Daoy (cell line): ENCODE results near the gene WDR48. TPM values are rescaled to one million over a fixed set of nuclear protein-coding genes. Genes with fewer than 3 reads are reported as not detected.
"Not testable (repeated sequence)": the region's sequence is repeated elsewhere in the genome, so short reads cannot be mapped to it uniquely, and the experiment has no call there.

ENCODE experiments used
- DNase-seq: peaks from one replicate; pipeline ENCODE4 v3.0.0-alpha.2; 2015; ENCODE audit warnings: low read depth
- total RNA-seq: library from RNA; depleted of rRNA; stranded (reverse); fragments of >200 nt; shearing (Covaris generic); gene quantifications from 2 replicates; pipeline ENCODE4 v1.2.3, GENCODE V29; 2014; rRNA removed

WDR48 gene
- total RNA-seq = 25.7 and 30.9 TPM in 2 replicates

GRCh38 chr3:39051649-39052561 lies at the start of gene WDR48, which contains the start of gene SCN11A:
TSS of gene WDR48 (plus strand) at chr3:39052016. CDS start at chr3:39052026, 10 bp downstream.
TSS of gene SCN11A (minus strand) at chr3:39051944. CDS start at chr3:38950362, 101,582 bp downstream.
- peak; percentile 92 for DNase-seq

DNA sequence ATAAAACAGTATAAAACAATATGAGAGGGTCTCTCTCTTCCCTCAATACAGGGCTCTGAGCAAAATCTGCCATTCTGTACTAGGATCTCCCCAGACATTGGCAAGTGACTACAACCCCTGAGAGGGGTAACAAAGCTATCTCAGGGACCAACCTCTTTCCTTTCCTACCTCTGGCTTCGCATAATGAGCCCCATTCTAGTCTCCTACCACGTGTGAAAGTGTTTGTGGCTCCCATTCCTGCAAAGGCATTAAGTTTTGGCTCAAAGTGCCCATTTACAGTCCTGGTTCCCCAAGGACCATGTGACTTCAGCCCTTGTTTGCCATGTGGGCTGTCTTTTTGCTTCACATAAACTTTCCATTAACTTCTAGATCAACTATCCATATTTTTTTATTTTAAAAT lies 46.5 kb upstream of the WDR48 start:
- no peak for DNase-seq

DNA sequence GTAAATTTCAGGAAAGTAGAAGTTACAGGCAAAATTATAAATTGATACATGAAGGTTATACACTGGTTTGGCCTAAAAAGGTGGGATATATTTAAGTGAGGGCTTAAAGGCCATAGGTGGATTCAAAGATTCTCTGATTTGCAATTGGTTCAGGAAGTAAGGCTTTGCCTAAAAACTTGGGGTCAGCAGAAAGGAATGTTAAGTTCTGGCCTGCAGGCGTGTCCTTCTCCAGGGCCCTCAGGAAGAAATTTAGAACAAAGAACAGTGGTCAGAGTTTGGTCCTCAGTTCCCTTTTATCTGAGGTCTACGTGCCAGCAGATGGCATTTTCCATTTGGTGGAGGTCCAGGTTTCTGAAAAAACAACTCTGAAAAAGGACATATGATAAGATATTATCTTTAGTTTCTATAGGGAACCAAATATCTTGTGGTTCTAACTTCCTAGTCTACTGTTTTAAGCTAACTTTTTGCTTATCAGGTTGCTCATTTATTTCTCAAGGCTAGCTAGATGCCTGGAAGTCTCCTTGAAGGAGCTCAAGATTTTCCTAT lies 40.6 kb upstream of the WDR48 start:
- no peak for DNase-seq

DNA sequence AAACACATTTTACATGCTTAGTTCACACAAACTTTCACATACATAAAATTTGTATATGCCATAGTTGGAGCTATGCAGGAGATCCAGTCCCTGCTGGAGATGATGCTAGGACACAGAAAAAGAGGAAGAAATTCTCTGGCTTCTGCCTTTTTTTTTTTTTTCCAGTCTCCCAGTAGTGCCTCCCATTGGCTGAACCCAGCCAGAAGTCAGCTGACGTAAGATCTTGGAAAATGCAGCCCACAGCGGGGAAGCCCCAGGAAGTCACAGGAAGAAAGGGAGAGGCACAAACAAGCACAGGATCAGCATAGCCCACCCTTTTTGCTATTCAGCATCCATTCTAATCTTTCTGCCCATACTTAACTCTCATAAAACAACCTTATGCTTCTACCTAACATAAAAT lies 38.5 kb upstream of the WDR48 start:
- peak; percentile 33 for DNase-seq

DNA sequence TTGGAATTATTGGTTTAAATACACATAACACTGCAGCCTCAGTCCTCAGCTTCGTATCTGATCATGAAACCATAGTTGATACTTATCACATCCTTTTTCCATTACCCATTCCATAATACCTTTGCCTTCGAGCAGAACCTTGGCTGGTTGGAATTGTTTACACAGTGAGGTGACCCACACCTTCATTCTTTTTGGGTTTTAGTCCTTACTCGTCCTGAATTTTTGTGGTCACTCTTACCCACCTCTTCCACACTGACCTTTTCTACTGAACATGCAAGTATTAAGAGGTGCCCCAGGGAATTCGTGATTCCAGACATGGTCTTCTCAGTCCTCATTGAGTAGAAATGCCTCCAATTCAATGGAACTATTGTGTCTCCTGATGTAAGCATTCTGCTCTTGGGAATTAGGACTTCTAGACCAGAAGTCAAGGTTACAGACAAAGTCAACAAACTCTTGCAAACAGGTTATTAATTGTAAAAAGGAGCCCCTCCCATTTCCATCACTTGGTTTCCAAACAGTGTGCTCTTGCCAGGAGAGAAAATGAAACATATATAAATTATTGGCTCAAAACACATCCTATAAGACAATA lies 37.8 kb upstream of the WDR48 start:
- no peak for DNase-seq

DNA sequence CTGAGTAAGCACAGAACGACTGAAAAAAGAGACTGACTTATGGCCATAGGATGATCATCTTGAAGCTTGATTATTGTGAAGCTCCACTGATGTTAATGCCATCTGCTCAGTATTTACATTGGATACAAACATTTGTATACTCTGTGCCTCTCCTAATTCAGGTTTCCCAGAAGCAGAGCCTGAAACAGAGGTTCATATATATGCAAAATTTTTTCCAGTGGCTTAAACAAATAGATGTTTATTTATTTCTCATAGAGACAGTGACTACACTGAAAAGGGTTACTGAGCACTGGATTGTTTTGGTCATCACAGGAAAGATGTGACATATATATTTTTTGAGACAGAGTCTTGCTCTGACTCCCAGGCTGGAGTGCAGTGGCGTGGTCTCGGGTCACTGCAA lies 36.4 kb upstream of the WDR48 start:
- no peak for DNase-seq

DNA sequence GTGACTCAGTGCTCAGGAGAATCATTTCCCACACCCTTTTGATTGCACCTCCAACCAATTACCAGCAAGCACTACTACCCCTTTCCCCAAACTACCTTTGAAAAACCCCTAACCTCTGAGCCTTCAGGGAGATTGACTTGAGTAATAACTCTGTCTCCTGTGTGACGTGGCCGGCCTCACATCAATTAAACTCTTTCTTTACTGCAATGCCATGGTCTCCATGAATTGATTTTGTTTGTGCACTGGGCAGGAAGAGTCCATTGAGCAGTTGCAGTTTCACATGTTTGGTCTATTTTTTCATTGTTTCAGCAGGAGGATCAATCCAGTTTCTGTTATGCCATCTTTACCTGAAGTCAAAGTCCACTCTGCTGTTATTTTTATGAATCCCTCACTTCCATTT lies 32.5 kb upstream of the WDR48 start:
- no peak for DNase-seq

DNA sequence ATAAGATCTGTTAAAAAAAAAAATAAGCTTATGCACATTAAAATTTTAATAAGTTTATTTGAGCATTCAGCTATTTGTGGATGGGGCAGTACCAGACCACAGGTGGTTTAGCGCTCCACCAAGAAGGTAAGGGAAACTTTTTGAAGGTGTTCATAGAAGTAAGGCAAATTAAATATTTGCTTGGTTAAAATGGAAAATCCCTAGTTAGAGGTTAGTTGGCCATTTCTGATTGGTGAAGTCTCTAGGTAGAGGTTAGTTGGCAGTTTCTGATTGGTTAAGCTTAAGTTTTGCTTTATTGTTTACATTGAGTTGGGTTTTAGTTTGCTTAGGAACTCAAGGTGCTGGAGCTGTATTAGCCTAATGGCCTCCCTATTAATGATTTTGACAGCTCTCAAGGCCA lies 30.8 kb upstream of the WDR48 start:
- no peak for DNase-seq

DNA sequence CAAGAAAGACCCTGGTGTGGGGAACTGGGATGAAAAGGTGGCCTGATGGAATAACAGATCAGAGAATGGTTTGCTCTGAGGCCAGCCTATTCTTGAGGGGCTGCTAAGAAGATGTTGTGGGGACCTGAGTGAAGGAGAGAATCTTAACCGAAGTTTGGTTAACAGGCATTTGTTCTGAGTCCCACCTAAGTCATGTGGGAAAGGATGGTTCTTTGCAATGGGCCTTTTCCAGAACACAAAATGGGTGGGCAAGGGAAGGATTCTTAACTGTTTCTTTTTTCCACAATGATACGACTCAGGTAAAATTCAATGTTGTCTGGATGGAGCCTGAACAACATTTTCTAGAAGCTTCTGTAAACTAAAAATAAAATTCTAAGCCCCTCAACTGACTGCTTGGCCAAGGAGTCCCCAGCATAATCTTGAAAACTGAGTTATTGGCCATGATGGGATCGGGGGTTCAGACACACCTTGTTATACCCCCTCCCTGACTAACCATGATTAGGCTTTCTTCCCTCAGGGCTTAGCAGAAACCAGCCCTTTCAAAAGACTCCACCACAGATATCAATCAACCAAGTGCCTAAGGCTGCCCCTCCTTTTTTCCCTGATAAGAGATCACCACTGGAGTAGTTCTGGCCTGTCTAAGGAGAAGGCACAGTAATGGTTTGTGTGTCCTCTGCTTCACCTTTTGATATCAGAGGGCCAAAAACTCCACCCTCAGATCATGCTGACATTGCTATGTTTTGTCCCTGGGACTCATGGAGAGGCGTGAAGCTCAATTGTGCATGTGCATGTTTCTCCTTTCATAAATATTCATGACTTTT lies 30.1 kb upstream of the WDR48 start:
- DNase-seq = no peak

GRCh38 chr3:39022286-39022630 lies 29.6 kb upstream of the WDR48 start:
- DNase-seq = no peak

GRCh38 chr3:39024497-39024896 lies 27.3 kb upstream of the WDR48 start:
- no peak for DNase-seq

DNA sequence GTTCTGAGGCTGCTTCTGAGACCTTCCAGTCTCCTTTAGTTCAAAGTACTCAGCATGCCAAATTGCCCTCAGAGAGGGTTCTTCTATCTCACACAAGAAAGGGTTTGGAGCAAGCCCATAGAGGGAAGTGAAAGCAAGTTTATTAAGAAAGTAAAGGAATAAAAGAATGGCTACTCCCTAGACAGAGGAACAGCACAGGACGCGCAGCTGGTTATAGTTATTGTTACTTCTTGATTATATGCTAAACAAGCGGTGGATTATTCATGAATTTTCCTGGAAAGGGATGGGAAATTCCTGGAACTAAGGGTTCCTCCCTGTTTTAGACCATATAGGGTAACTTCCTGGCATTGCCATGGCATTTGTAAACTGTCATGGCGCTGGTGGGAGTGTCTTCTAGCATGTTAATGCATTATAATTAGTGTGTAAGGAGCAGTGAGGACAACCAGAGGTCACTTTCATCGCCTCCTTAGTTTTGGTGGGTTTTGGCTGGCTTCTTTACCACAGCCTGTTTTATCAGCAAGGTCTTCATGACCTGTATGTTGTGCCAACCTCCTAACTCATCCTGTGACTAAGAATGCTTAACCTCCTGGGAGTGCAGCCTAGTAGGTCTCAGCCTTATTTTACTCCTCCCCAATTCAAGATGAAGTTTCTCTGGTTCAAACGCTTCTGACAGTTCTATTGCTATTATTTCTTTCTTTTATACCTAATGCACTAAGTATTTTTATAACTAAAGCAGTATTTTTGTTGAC lies 26.4 kb upstream of the WDR48 start:
- peak; percentile 51 for DNase-seq

DNA sequence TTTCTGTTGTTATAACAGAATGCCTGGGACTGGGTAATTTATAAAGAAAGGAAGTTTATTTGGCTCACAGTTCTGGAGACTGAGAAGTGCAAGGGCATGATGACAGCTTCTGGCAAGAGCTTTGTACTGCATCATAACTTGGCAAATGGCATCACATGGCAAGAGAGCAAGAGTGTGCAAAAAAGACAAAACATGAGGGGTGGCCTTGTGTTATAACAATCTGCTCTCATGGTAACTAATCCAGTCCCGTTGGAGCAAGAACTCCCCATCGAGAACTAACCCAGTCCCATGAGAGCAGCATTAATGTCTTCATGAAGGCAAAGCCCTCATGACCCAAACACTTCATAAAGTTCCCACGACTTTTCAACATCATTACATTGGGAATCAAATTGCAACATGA lies 23.3 kb upstream of the WDR48 start:
- DNase-seq = no peak

GRCh38 chr3:39029556-39029955 lies 22.3 kb upstream of the WDR48 start:
- no peak for DNase-seq

- peak; percentile 54 for DNase-seq
Measured at GRCh38 chr3:39038165-39038564, 13.7 kb upstream of the WDR48 start.

- no peak for DNase-seq
Measured at GRCh38 chr3:39050029-39050428, 1.8 kb upstream of the WDR48 start.

- no peak for DNase-seq
Measured at GRCh38 chr3:39052583-39052982, 767 bp downstream of the WDR48 start.

GRCh38 chr3:39053696-39054095 lies 1.9 kb downstream of the WDR48 start:
- DNase-seq = no peak

DNA sequence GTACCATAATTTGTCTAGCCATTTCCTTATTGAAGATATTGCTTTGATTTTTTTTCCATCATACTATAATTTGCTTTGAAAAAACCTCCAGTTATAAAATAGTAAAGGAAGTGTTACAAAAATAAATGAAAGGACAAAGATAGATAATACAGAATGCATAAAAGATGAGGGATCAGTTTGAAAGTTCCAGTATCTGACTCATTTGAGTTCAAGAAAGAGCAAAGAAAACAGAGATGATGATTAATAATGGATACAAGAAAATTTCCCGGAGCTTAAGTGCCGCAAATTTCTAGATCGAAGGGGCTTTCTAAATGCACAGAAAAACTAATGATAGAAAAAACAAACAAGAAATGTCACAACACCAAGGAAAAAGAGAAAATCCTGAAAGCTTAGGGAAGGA lies 4.3 kb downstream of the WDR48 start:
- no peak for DNase-seq

DNA sequence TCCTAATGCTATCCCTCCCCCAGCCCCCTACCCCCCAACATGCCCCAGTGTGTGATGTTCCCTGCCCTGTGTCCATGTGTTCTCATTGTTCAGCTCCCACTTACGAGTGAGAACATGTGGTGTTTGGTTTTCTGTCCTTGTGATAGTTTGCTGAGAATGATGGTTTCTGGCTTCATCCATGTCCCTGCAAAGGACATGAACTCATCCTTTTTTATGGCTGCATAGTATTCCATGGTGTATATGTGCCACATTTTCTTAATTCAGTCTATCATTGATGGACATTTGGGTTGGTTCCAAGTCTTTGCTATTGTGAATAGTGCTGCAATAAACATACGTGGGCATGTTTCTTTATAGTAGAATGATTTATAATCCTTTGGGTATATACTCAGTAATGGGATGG lies 9.4 kb downstream of the WDR48 start:
- not testable (repeated sequence) for DNase-seq

DNA sequence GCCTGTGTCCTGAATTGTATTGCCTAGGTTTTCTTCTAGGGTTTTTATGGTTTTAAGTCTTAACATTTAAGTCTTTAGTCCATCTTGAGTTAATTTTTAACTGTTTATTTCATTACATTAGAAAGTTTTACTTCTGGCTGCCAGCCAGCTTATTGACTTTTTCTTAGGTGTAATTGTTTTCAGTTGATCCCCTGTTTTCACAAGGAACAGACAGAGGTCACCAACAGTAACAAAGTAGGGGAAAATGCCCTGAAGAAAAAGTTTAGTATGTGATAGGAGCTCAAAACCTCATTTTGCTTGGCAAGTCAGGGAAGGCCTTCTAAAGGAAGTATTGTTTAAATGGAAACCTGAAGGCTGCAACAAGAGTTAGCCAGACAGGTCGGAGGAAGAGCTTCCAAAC lies 10.4 kb downstream of the WDR48 start:
- no peak for DNase-seq
